IMR-90 (cell line): Measurements from ENCODE around the gene KDM3B. TPM values are rescaled to one million over a fixed set of nuclear protein-coding genes. Genes with fewer than 3 reads are reported as not detected.
A peak's percentile ranks its signal among the peaks of the same experiment; 100 is the strongest.

Experiments used
- ATAC-seq: fragments of 200-7000 bp; cut with Tn5 transposase; 2 replicates; pipeline ENCODE4 v1.9.1; 2020; ENCODE audit warnings: low read depth, mild to moderate bottlenecking, moderate library complexity
- BruUV-seq: library from RNA; stranded (reverse); fragments of 400-500 nt; replicated peaks from 2 replicates; lab custom pipeline; 2021; lab: Mats Ljungman, UMichigan
- CTCF ChIA-PET: fragments of 300-600 bp; formaldehyde crosslinking; extraction: SDS; loops from one replicate; lab custom pipeline; 2021; ENCODE audit warnings: antibody characterized with exemption; lab: Yijun Ruan, JAX
- POLR2A ChIA-PET: fragments of 300-600 bp; sonication (Branson Sonifier 250); formaldehyde crosslinking; loops from one replicate; lab custom pipeline; 2022; ENCODE audit warnings: antibody characterized with exemption; ENCODE audit not compliant: unreplicated experiment; lab: Charles Lee
- DNase-seq: peaks from one replicate; pipeline ENCODE4 v3.0.0; 2013
- H2AFZ ChIP-seq: replicated peaks from 2 replicates; pipeline ENCODE3; 2013; ENCODE audit warnings: low read length, mild to moderate bottlenecking; ENCODE audit not compliant: poor library complexity
- H2AK5ac ChIP-seq: 2 replicates; pipeline ENCODE4 v1.6.1; 2013; ENCODE audit warnings: low read depth, low read length, inconsistent platforms
- H2AK9ac ChIP-seq: replicated peaks from 2 replicates; pipeline ENCODE3; 2013; ENCODE audit warnings: mild to moderate bottlenecking, low read depth, low read length, moderate library complexity; ENCODE audit not compliant: poor library complexity
- H2BK120ac ChIP-seq: 2 replicates; pipeline ENCODE4 v1.6.1; 2013; ENCODE audit warnings: low read depth, low read length, inconsistent platforms
- H2BK15ac ChIP-seq: 3 replicates; pipeline ENCODE4 v1.6.1; 2013; ENCODE audit warnings: low read depth, low read length, inconsistent platforms
- H2BK20ac ChIP-seq: 2 replicates; pipeline ENCODE4 v1.6.1; 2013; ENCODE audit warnings: low read depth, mild to moderate bottlenecking, inconsistent platforms, low read length, moderate library complexity
- H2BK5ac ChIP-seq: 2 replicates; pipeline ENCODE4 v1.6.1; 2013; ENCODE audit warnings: mild to moderate bottlenecking, low read depth, low read length, inconsistent platforms; ENCODE audit not compliant: poor library complexity, severe bottlenecking
- H3K14ac ChIP-seq: replicated peaks from 2 replicates; pipeline ENCODE4 v1.6.1; 2013; ENCODE audit warnings: low read depth, low read length, inconsistent platforms
- H3K18ac ChIP-seq: 2 replicates; pipeline ENCODE4 v1.6.1; 2013; ENCODE audit warnings: low read depth, low read length, control low read depth
- H3K23ac ChIP-seq: 2 replicates; pipeline ENCODE4 v1.6.1; 2013; ENCODE audit warnings: low read depth, low read length, inconsistent platforms
- H3K27ac ChIP-seq: 2 replicates; pipeline ENCODE4 v1.5.1; 2013; ENCODE audit warnings: mild to moderate bottlenecking, control low read depth, low read length; ENCODE audit not compliant: insufficient read depth
- H3K27me3 ChIP-seq: 2 replicates; pipeline ENCODE4 v1.6.1; 2013; ENCODE audit warnings: low read length; ENCODE audit not compliant: control insufficient read depth, insufficient read depth
- H3K36me3 ChIP-seq: 2 replicates; pipeline ENCODE4 v1.6.1; 2013; ENCODE audit warnings: low read length, mixed read lengths; ENCODE audit not compliant: control insufficient read depth, insufficient read depth
- H3K4ac ChIP-seq: 2 replicates; pipeline ENCODE4 v1.6.1; 2013; ENCODE audit warnings: low read depth, low read length, inconsistent platforms
- H3K4me1 ChIP-seq: 2 replicates; pipeline ENCODE4 v1.6.1; 2013; ENCODE audit warnings: low read length, mixed read lengths; ENCODE audit not compliant: control insufficient read depth, insufficient read depth
- H3K4me2 ChIP-seq: 2 replicates; pipeline ENCODE4 v1.6.1; 2013; ENCODE audit warnings: low read depth, mild to moderate bottlenecking, control low read depth, low read length, moderate library complexity
- H3K4me3 ChIP-seq: 2 replicates; pipeline ENCODE4 v1.5.1; 2013; ENCODE audit warnings: low read depth, mild to moderate bottlenecking, control low read depth, low read length, moderate library complexity; ENCODE audit not compliant: insufficient read depth
- H3K56ac ChIP-seq: 2 replicates; pipeline ENCODE4 v1.6.1; 2013; ENCODE audit warnings: low read length, inconsistent platforms; ENCODE audit not compliant: insufficient read depth; ENCODE audit errors: extremely low read depth
- H3K79me1 ChIP-seq, 2 experiments: 2 replicates each; pipeline ENCODE4 v1.6.1; 2013; ENCODE audit warnings: low read length in 2 of 2, inconsistent platforms in 1 of 2, low read depth in 1 of 2
- H3K9ac ChIP-seq: 2 replicates; pipeline ENCODE4 v1.6.1; 2013; ENCODE audit warnings: low read depth, low read length, control low read depth
- H3K9me1 ChIP-seq: 2 replicates; pipeline ENCODE4 v1.6.1; 2013; ENCODE audit warnings: low read length, inconsistent platforms; ENCODE audit not compliant: insufficient read depth
- H3K9me3 ChIP-seq: 2 replicates; pipeline ENCODE4 v1.6.1; 2013; ENCODE audit warnings: low read length; ENCODE audit not compliant: control insufficient read depth, insufficient read depth
- H4K20me1 ChIP-seq: 2 replicates; pipeline ENCODE4 v1.6.1; 2013; ENCODE audit warnings: low read length, inconsistent platforms; ENCODE audit not compliant: insufficient read depth
- H4K5ac ChIP-seq: 2 replicates; pipeline ENCODE4 v1.6.1; 2013; ENCODE audit warnings: mild to moderate bottlenecking, low read depth, low read length, control low read depth
- H4K8ac ChIP-seq, 2 experiments: 2 replicates each; pipeline ENCODE4 v1.6.1; 2013; ENCODE audit warnings: low read depth in 2 of 2, low read length in 2 of 2, control low read depth in 1 of 2, inconsistent platforms in 1 of 2
- H4K91ac ChIP-seq: 2 replicates; pipeline ENCODE4 v1.6.1; 2013; ENCODE audit warnings: low read depth, low read length, inconsistent platforms; ENCODE audit not compliant: insufficient read depth
- BHLHE40 ChIP-seq: fragments of 150-350 bp; IDR thresholded peaks from 2 replicates; pipeline ENCODE4 v1.6.1; 2016; ENCODE audit warnings: mild to moderate bottlenecking, low read depth, low read length
- CEBPB ChIP-seq: IDR thresholded peaks from 2 replicates; pipeline ENCODE4 v1.6.1; 2012; ENCODE audit warnings: low read depth, low read length, improper control_type of control experiment
- CHD1 ChIP-seq: IDR thresholded peaks from 2 replicates; pipeline ENCODE4 v1.6.1; 2012; ENCODE audit warnings: low read depth, low read length, improper control_type of control experiment
- CTCF ChIP-seq: conservative IDR thresholded peaks from 2 replicates; pipeline ENCODE4 v1.5.1; 2012; ENCODE audit warnings: mild to moderate bottlenecking, low read depth, low read length, improper control_type of control experiment
- ELK1 ChIP-seq: fragments of 150-350 bp; IDR thresholded peaks from 2 replicates; pipeline ENCODE4 v1.6.1; 2016; ENCODE audit warnings: low read depth, mild to moderate bottlenecking, low read length, moderate library complexity, borderline replicate concordance
- FOS ChIP-seq: fragments of 150-350 bp; IDR thresholded peaks from 2 replicates; pipeline ENCODE4 v1.6.1; 2016; ENCODE audit warnings: low read depth, low read length
- MAFK ChIP-seq: IDR thresholded peaks from 2 replicates; pipeline ENCODE4 v1.6.1; 2012; ENCODE audit warnings: low read depth, low read length, improper control_type of control experiment
- MAZ ChIP-seq: IDR thresholded peaks from 2 replicates; pipeline ENCODE4 v1.6.1; 2012; ENCODE audit warnings: low read depth, mild to moderate bottlenecking, low read length, improper control_type of control experiment, moderate library complexity, borderline replicate concordance
- MXI1 ChIP-seq: IDR thresholded peaks from 2 replicates; pipeline ENCODE4 v1.6.1; 2012; ENCODE audit warnings: low read depth, mild to moderate bottlenecking, low read length, moderate library complexity, borderline replicate concordance
- NFE2L2 ChIP-seq: fragments of 150-350 bp; IDR thresholded peaks from 2 replicates; pipeline ENCODE4 v1.6.1; 2016; ENCODE audit warnings: low read depth, mild to moderate bottlenecking, low read length
- POLR2A ChIP-seq: IDR thresholded peaks from 2 replicates; pipeline ENCODE4 v1.6.1; 2012; ENCODE audit warnings: mild to moderate bottlenecking, low read depth, low read length
- RAD21 ChIP-seq: IDR thresholded peaks from 2 replicates; pipeline ENCODE4 v1.6.1; 2012; ENCODE audit warnings: low read length, improper control_type of control experiment
- RCOR1 ChIP-seq: IDR thresholded peaks from 2 replicates; pipeline ENCODE4 v1.6.1; 2012; ENCODE audit warnings: mild to moderate bottlenecking, low read length, improper control_type of control experiment; ENCODE audit not compliant: insufficient replicate concordance
- RFX5 ChIP-seq: IDR thresholded peaks from 2 replicates; pipeline ENCODE4 v1.8.0; 2012; ENCODE audit warnings: low read depth, mild to moderate bottlenecking, low read length, moderate library complexity
- SMC3 ChIP-seq: fragments of 150-350 bp; IDR thresholded peaks from 2 replicates; pipeline ENCODE4 v1.6.1; 2016; ENCODE audit warnings: low read depth, mild to moderate bottlenecking, antibody characterized with exemption, low read length, moderate library complexity
- WGBS, 2 experiments: methylation state at CpG; one replicate each; pipeline versions ENCODE4 v1.1.5 to v1.1.7; 2013; ENCODE audit warnings: missing lambda C conversion rate in 2 of 2; ENCODE audit not compliant: insufficient read length in 1 of 2; ENCODE audit errors: extremely low coverage in 2 of 2; 5-methylcytosine and 5-hydroxymethylcytosine counted together
- dilution Hi-C: fragments of 300-500 bp; cut with HindIII; formaldehyde crosslinking; loops from one replicate; pipeline ENCODE4 v1.14.3; 2018; ENCODE audit warnings: low sequenced_read_pairs; ENCODE audit not compliant: unreplicated experiment
- in situ Hi-C: fragments of 300-500 bp; cut with MboI; formaldehyde crosslinking; loops from 3 replicates; pipeline ENCODE4 v1.14.3; 2019; ENCODE audit warnings: low sequenced_read_pairs, inconsistent platforms, mixed read lengths
- intact Hi-C: fragments of 100-400 bp; cut with micrococcal nuclease; formaldehyde crosslinking; loops from 2 replicates; pipeline ENCODE4 v1.10.0; 2022
- polyA plus RNA-seq, 3 experiments: library from polyadenylated mRNA; depleted of rRNA; stranded (reverse); fragments of >200 nt; gene quantifications; 2 replicates each; pipeline ENCODE4 v1.2.3, GENCODE V29; 2012; ENCODE audit warnings: low replicate concordance in 1 of 3
- total RNA-seq: library from RNA; depleted of rRNA; stranded (reverse); fragments of >200 nt; gene quantifications from 2 replicates; pipeline ENCODE4 v1.2.3, GENCODE V29; 2012
- TF ChIP-seq, protein P1 (sequence below): fragments of 150-350 bp; IDR thresholded peaks from 2 replicates; pipeline ENCODE4 v1.6.1; 2017; ENCODE audit warnings: mild to moderate bottlenecking, antibody characterized with exemption, low read length, low read depth

KDM3B gene
- total and polyA plus RNA-seq, 2 of the 4 experiments (the other 2 are of a cell fraction): 19.4 to 35.8 TPM

DNA sequence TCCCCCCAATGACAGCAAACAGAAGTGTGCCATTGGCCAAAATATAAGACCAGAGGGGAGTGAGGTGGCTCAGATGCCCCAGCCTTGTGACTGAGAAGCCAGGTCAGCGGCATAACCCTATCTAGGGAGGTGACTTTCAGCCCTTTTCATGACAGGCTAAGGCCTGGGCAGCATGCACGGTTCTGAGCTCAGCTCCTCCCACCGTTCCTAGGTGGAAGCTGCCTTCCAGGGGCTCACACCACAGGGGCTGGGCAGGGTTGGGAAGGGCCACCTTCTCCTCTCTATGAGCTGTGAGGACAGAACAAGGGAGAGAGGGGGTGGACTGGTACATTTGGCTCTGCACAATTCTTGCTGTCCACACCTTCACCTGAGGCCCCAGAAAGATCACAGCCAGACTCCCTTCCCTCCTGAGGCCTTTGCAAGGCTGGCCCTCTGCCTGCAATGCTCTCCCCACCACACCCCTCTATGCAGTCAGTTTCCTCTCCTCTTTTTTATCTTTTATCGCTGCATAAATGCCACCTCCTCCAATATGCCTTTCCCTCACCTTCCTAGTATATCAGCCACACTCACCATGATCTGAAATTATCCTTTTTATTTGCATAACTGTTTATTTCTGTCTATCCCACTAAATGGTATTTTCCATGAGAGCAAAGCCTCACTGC lies 107.7 kb downstream of the KDM3B start:
- H3K27ac ChIP-seq: no peak overlapping the region
- no peak overlapping the region for H2BK20ac ChIP-seq
- H3K4ac ChIP-seq: no peak overlapping the region
- no peaks in the 10 kb centered on the region for H3K36me3 ChIP-seq
- H4K20me1 ChIP-seq: no peaks in the 10 kb centered on the region; the same call in 1 of the 2 replicates
- DNase-seq (no peak), ATAC-seq (no peak)
- POLR2A ChIA-PET: no interaction called here
- no peak overlapping the region for H2AK5ac ChIP-seq
- intact Hi-C loops: no loop called here
- H3K4me1 ChIP-seq: peaks cover 2% of the 10 kb centered on the region; the same call in 1 of the 2 replicates
- no peak for TF ChIP-seq CHD1
- no peak for TF ChIP-seq SMC3
- no peak for TF ChIP-seq ELK1
- no peak for TF ChIP-seq BHLHE40
- no peak for TF ChIP-seq MAFK
- TF ChIP-seq CTCF: no peak
- TF ChIP-seq NFE2L2: no peak
- TF ChIP-seq RFX5: no peak
- no peak for TF ChIP-seq MAZ
- TF ChIP-seq, protein P1, sequence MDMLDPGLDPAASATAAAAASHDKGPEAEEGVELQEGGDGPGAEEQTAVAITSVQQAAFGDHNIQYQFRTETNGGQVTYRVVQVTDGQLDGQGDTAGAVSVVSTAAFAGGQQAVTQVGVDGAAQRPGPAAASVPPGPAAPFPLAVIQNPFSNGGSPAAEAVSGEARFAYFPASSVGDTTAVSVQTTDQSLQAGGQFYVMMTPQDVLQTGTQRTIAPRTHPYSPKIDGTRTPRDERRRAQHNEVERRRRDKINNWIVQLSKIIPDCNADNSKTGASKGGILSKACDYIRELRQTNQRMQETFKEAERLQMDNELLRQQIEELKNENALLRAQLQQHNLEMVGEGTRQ: no peak
- no peak for TF ChIP-seq CEBPB
- no peak for TF ChIP-seq RCOR1
- no peak for TF ChIP-seq MXI1
- no peak for TF ChIP-seq RAD21
- no peak for TF ChIP-seq POLR2A
- TF ChIP-seq FOS: no peak
- in situ Hi-C loops: no loop called here
- H2BK15ac ChIP-seq: no peak overlapping the region
- peaks cover 3% of the 10 kb centered on the region; the same call in 1 of the 2 replicates for H3K9me1 ChIP-seq
- H3K18ac ChIP-seq: no peak overlapping the region
- no peak overlapping the region for H2BK5ac ChIP-seq
- H2AK9ac ChIP-seq: no peak overlapping the region
- no peak overlapping the region for H4K8ac ChIP-seq
- BruUV-seq: no TSS peak
- H2AFZ ChIP-seq: peak overlapping the region; percentile 8
- dilution Hi-C loops: no loop called here
- no peak overlapping the region for H4K5ac ChIP-seq
- H3K23ac ChIP-seq: no peak overlapping the region
- no peaks in the 10 kb centered on the region for H3K9me3 ChIP-seq
- H3K56ac ChIP-seq: no peak overlapping the region
- no peak overlapping the region for H3K4me2 ChIP-seq
- H3K14ac ChIP-seq: no peak overlapping the region
- H3K79me1 ChIP-seq: peaks cover 3 to 4% of the 10 kb centered on the region in 2 experiments; a peak in 2 of 4 replicates
- H3K4me3 ChIP-seq: no peak overlapping the region
- H2BK120ac ChIP-seq: no peak overlapping the region
- no peak overlapping the region for H4K91ac ChIP-seq
- 75% methylated on average over 3 of the region's 4 CpGs; no CpG with 5 or more reads in 1 of the 2 experiments for WGBS, 2 experiments
- H3K9ac ChIP-seq: no peak overlapping the region
- peaks cover 9% of the 10 kb centered on the region for H3K27me3 ChIP-seq
- CTCF ChIA-PET: no interaction called here
